Measurements from ENCODE around the gene NR2F2. TPM values are rescaled to one million over a fixed set of nuclear protein-coding genes. Genes with fewer than 3 reads are reported as not detected.

The NR2F2 gene
- total RNA-seq, 1 experiment from 2014 or later = 53.7 TPM

DNA sequence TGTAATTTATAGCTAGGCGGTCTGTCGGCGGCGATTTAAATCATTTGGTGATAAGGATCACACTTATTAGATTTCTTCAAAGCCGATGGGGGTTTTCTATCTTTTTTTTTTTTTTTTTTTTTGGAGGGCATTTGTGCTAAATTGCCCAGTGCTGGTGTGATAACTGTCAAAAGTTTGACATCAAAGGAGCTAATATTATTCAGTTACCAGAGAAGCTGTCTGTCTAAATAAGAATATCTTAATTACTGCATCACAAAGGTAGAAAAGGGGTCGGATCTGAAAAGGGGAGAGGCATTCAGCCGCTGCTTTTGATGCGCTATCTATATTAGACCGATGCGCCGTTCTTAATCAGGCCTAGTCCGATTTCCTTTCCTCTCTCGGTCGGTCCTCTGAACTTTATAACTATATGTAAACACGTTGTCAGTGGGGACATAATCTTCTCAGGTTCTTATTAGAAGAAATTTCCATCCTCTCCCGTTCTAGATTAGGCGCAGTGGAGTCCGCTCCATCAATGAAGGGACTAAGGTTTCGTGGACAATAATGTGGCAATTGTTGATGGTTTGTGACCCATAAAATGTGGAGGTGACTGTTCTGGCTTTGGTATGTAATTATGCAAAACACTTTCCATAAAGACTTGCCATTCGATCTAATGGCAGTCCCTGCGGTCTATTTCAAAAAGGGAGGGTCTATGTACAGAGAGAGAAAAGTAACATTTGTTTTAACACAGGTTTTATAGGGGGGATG is 31.7 kb downstream of the NR2F2 start:
- BruUV-seq (replicated peaks) = no TSS peak
- CTCF ChIA-PET = interaction anchor here (0.6 to 0.7 kb wide), 3 partner anchors 35 to 492 kb away, joined by 4 to 9 read pairs (median 7); no protein-coding TSS in a partner anchor

DNA sequence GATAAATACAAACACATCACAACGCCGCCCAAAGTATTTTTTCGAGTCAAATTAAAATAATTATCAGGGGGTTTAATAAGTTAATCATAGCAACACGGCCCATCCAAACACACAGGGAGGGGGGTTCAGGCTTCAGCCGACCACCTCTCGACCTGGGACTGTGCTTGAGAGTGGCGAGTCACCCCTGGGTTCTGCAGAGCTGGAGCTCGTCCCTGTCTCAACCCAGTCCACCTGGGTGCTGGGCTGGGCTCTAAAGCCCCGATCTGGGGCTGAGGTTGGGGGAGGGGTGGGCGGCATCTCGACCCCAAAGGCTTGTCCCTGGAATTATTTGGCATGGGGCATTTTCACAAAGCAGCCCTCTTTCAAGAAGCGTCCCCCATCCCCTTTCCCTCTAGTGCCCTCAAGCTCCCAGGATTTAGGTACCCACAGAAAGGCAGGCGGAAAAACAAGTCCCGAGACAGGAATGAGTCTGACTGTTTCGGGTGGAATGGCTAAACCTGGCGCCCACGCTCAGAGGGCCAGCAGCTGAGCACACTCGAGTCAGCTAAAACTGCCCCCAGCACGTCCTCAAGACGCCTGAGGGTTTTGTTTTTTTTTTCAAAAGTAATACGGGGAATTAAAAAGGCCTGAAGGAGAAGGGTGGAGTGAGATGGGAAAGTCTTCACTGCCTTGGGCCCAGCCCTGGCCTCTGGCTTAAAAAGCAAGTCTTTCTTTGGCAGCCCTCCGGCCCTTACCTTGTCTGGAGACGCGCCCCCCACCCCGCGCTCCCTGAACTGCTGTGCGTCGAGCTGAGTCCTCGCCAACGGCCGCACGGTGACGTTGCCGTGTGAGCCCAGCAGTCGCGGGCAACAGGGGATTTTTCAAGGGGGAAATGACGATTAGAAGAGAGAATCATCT is 32.5 kb downstream of the NR2F2 start:
- no peak for ATAC-seq
- ChIA-PET POLR2A (no interaction called here), CTCF (no interaction called here)
- in situ Hi-C loops (cut with HindIII; ENCODE audit: low pct_unique_long_range_greater_than_20kb, low sequenced_read_pairs) = no loop called here
- H3K27ac ChIP-seq (ENCODE audit: low read length) = peak overlapping the region; percentile 35; the same call in 1 of the 2 replicates
- no peaks in the 10 kb centered on the region for H3K27me3 ChIP-seq (ENCODE audit: control insufficient read depth, insufficient read depth, low read length)
- intact Hi-C loops (cut with micrococcal nuclease; ENCODE audit: unreplicated experiment) = loop anchor here (5.0 kb wide), 1 partner anchor 219 kb away; no protein-coding TSS in a partner anchor
- H3K9me3 ChIP-seq (ENCODE audit: control insufficient read depth, insufficient read depth, low read depth, low read length) = no peaks in the 10 kb centered on the region
- no peak for DNase-seq (ENCODE audit: low read depth, low spot score)
- TF ChIP-seq, protein P1, sequence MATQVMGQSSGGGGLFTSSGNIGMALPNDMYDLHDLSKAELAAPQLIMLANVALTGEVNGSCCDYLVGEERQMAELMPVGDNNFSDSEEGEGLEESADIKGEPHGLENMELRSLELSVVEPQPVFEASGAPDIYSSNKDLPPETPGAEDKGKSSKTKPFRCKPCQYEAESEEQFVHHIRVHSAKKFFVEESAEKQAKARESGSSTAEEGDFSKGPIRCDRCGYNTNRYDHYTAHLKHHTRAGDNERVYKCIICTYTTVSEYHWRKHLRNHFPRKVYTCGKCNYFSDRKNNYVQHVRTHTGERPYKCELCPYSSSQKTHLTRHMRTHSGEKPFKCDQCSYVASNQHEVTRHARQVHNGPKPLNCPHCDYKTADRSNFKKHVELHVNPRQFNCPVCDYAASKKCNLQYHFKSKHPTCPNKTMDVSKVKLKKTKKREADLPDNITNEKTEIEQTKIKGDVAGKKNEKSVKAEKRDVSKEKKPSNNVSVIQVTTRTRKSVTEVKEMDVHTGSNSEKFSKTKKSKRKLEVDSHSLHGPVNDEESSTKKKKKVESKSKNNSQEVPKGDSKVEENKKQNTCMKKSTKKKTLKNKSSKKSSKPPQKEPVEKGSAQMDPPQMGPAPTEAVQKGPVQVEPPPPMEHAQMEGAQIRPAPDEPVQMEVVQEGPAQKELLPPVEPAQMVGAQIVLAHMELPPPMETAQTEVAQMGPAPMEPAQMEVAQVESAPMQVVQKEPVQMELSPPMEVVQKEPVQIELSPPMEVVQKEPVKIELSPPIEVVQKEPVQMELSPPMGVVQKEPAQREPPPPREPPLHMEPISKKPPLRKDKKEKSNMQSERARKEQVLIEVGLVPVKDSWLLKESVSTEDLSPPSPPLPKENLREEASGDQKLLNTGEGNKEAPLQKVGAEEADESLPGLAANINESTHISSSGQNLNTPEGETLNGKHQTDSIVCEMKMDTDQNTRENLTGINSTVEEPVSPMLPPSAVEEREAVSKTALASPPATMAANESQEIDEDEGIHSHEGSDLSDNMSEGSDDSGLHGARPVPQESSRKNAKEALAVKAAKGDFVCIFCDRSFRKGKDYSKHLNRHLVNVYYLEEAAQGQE (IDR thresholded peaks at IDR 0.05; ENCODE audit: insufficient read depth in 1 of 2, low read depth in 2 of 2, low read length in 1 of 2) = no peak
- TF ChIP-seq, protein P2, sequence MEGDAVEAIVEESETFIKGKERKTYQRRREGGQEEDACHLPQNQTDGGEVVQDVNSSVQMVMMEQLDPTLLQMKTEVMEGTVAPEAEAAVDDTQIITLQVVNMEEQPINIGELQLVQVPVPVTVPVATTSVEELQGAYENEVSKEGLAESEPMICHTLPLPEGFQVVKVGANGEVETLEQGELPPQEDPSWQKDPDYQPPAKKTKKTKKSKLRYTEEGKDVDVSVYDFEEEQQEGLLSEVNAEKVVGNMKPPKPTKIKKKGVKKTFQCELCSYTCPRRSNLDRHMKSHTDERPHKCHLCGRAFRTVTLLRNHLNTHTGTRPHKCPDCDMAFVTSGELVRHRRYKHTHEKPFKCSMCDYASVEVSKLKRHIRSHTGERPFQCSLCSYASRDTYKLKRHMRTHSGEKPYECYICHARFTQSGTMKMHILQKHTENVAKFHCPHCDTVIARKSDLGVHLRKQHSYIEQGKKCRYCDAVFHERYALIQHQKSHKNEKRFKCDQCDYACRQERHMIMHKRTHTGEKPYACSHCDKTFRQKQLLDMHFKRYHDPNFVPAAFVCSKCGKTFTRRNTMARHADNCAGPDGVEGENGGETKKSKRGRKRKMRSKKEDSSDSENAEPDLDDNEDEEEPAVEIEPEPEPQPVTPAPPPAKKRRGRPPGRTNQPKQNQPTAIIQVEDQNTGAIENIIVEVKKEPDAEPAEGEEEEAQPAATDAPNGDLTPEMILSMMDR (IDR thresholded peaks at IDR 0.05) = no peak
- TF ChIP-seq SIN3A (IDR thresholded peaks at IDR 0.05; ENCODE audit: borderline replicate concordance, insufficient read depth, low read depth, low read length) (no peak), TCF7L2 (IDR thresholded peaks at IDR 0.05; ENCODE audit: low read depth, low read length) (no peak), POLR2AphosphoS5 (IDR thresholded peaks at IDR 0.05; ENCODE audit: low read depth, low read length) (no peak)
- H3K4me1 ChIP-seq (ENCODE audit: control insufficient read depth, insufficient read depth, low read length) = no peaks in the 10 kb centered on the region; the same call in 1 of the 2 replicates
- H3K36me3 ChIP-seq (ENCODE audit: control insufficient read depth, insufficient read depth, low read length) = no peaks in the 10 kb centered on the region
- H3K4me3 ChIP-seq (ENCODE audit: low read depth in 2 of 2, low read length in 2 of 2) = peak overlapping the region in 1 of 2 experiments; percentile 44; a peak in 2 of 4 replicates
- BruUV-seq (replicated peaks) = no TSS peak

More for the DNA sequence above, 31.7 kb downstream of the NR2F2 start:
- POLR2A ChIA-PET = interaction anchor here (0.7 kb wide), 1 partner anchor 872 kb away, joined by 9 read pairs; no protein-coding TSS in a partner anchor
- no peak overlapping the region for H3K4me3 ChIP-seq (ENCODE audit: low read depth in 2 of 2, low read length in 2 of 2)
- in situ Hi-C loops (cut with HindIII; ENCODE audit: low pct_unique_long_range_greater_than_20kb, low sequenced_read_pairs) = no loop called here
- no peaks in the 10 kb centered on the region for H3K9me3 ChIP-seq (ENCODE audit: control insufficient read depth, insufficient read depth, low read depth, low read length)
- no peaks in the 10 kb centered on the region for H3K36me3 ChIP-seq (ENCODE audit: control insufficient read depth, insufficient read depth, low read length)
- H3K4me1 ChIP-seq (ENCODE audit: control insufficient read depth, insufficient read depth, low read length) = peaks cover 4% of the 10 kb centered on the region; the same call in 1 of the 2 replicates
- no peaks in the 10 kb centered on the region for H3K27me3 ChIP-seq (ENCODE audit: control insufficient read depth, insufficient read depth, low read length)
- TF ChIP-seq, protein P1 (IDR thresholded peaks at IDR 0.05; ENCODE audit: insufficient read depth in 1 of 2, low read depth in 2 of 2, low read length in 1 of 2) = no peak
- no peak for TF ChIP-seq SIN3A (IDR thresholded peaks at IDR 0.05; ENCODE audit: borderline replicate concordance, insufficient read depth, low read depth, low read length)
- TF ChIP-seq, protein P2 (IDR thresholded peaks at IDR 0.05) = no peak
- no peak overlapping the region for H3K27ac ChIP-seq (ENCODE audit: low read length)
- ATAC-seq = no peak
- DNase-seq (ENCODE audit: low read depth, low spot score) = no peak
- intact Hi-C loops (cut with micrococcal nuclease; ENCODE audit: unreplicated experiment) = loop anchor here (5.0 kb wide), 1 partner anchor 220 kb away; no protein-coding TSS in a partner anchor

Data from Panc1 (cell line).